Nephron progenitor cell (in vitro differentiated cells): ENCODE results near the gene CIAO3.

Experiments
- DNase-seq: peaks from one replicate; pipeline ENCODE4 v3.0.0; 2021
- H3K27ac Mint-ChIP-seq: 2 replicates; pipeline ENCODE4 v1.8.0; 2021; ENCODE audit warnings: mild to moderate bottlenecking, moderate library complexity, mixed read lengths
- H3K27me3 Mint-ChIP-seq: 2 replicates; pipeline ENCODE4 v1.8.0; 2021; ENCODE audit warnings: mild to moderate bottlenecking, low read depth, mixed read lengths; ENCODE audit not compliant: poor library complexity
- H3K36me3 Mint-ChIP-seq: 2 replicates; pipeline ENCODE4 v1.8.0; 2021; ENCODE audit warnings: low read depth, mixed read lengths
- H3K4me1 Mint-ChIP-seq: 2 replicates; pipeline ENCODE4 v1.8.0; 2021; ENCODE audit warnings: mixed read lengths
- H3K4me3 Mint-ChIP-seq: 2 replicates; pipeline ENCODE4 v1.8.0; 2021; ENCODE audit warnings: mild to moderate bottlenecking, moderate library complexity, mixed read lengths
- H3K9me3 Mint-ChIP-seq: 2 replicates; pipeline ENCODE4 v1.8.0; 2021; ENCODE audit warnings: mild to moderate bottlenecking, moderate library complexity, mixed read lengths
- CTCF ChIP-seq: fragments of 200-600 bp; sonication (generic); IDR thresholded peaks from 2 replicates; pipeline ENCODE4 v1.5.0; 2021; ENCODE audit warnings: antibody characterized with exemption

Gene CIAO3

GRCh38 chr16:685967-686366 is 54.8 kb downstream of the CIAO3 start:
- TF ChIP-seq CTCF, result peak; percentile 45
- H3K4me3 Mint-ChIP-seq, result peak overlapping the region; percentile 40

DNA sequence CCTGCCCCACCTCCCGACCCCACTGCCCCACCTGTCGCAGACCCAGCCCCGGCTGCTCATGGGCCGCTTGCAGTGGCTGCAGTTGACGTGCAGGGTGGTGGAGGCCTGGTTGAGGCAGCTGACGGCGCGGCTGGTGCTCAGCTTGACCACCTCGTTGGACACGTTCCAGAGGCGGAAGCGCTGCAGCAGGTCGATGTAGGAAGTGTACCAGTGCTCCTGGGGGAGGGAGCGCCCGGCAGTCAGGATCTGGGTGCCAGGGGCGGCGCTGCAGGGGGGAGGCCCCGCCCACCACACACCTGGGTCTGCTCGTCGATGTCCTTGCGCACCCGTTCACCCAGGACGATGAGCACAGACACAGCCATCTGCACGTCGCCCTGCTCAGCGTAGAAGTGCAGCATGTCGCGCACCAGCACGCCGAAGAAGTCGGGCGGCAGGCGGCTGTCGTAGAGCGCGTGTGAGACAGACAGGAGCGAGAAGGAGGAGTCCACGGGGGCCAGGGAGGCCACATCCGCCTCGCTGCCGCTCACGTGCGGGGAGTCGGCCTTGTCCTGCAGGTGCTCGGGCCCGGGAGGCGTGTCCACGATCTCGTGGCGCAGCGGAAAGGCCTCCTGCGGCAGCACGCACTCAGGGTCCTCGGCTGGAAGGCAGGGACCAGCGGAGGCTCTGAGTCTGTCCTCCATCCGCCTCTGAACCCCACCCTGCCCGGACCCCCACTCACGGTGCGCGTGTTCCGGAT is 55.7 kb downstream of the CIAO3 start:
- peaks cover 48% of the 10 kb centered on the region for H3K4me1 Mint-ChIP-seq
- peaks cover 19% of the 10 kb centered on the region for H3K36me3 Mint-ChIP-seq
- no peak overlapping the region for H3K4me3 Mint-ChIP-seq
- H3K27me3 Mint-ChIP-seq, result no peaks in the 10 kb centered on the region
- H3K9me3 Mint-ChIP-seq, result no peaks in the 10 kb centered on the region
- no peak for TF ChIP-seq CTCF
- H3K27ac Mint-ChIP-seq, result no peak overlapping the region
- no peak for DNase-seq

More at GRCh38 chr16:685967-686366, 54.8 kb downstream of the CIAO3 start:
- Mint-ChIP-seq H3K36me3 (peaks cover 17% of the 10 kb centered on the region), H3K27ac (peak overlapping the region; percentile 48), H3K27me3 (peaks cover 4% of the 10 kb centered on the region), H3K9me3 (no peaks in the 10 kb centered on the region), H3K4me1 (peaks cover 52% of the 10 kb centered on the region)
- DNase-seq, result peak; percentile 65

GRCh38 chr16:684071-684794 is 56.6 kb downstream of the CIAO3 start, which contains the start of gene JMJD8:
Gene JMJD8 (minus strand): TSS chr16:684334. CDS start chr16:684319, 15 bp downstream.
- no peak for TF ChIP-seq CTCF
- Mint-ChIP-seq H3K27ac (peak within 1 kb of the TSS; percentile 54), H3K27me3 (no peaks in the 10 kb centered on the region), H3K9me3 (no peaks in the 10 kb centered on the region), H3K4me3 (peak within 1 kb of the TSS; percentile 78), H3K4me1 (peaks cover 44% of the 10 kb centered on the region), H3K36me3 (peaks cover 19% of the 10 kb centered on the region)
- peak; percentile 97 for DNase-seq

DNA sequence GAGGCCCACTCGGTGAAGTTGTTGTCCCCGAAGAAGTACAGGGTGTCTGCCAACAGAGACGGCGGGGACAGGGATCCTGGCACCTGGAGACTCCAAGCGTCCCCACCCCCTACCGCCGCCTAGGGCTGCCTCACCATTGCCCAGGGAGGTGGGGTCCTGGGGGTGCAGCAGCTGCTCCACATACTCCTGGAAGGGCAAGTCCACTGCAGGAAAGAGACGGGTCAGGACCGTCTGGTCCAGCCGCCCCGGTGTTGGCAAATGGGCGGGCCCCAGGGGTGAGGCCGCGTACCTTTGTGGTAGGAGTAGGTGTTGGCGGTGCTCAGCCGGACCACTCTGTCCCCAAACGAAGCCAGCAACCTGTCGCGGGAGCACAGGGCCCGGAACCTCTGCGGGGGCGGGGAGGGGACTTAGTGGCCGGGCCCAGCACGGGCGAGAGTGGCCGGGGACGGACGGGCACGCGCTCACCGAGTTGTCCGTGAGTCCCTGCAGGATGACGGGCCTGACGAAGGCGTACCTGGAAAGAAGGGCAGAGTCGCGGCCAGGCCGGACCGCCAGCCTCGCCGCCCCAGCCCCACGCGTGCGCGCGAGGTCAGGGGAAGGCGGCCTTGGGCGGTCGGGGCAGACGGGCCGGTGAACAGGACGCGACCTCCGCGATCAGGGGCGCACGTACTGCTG is 57.3 kb downstream of the CIAO3 start:
- Mint-ChIP-seq H3K36me3 (peaks cover 19% of the 10 kb centered on the region), H3K27ac (no peak overlapping the region), H3K9me3 (no peaks in the 10 kb centered on the region), H3K27me3 (peaks cover 3% of the 10 kb centered on the region), H3K4me3 (peak overlapping the region; percentile 78), H3K4me1 (peaks cover 41% of the 10 kb centered on the region)
- no peak for DNase-seq
- no peak for TF ChIP-seq CTCF

GRCh38 chr16:682493-683395 is 58.1 kb downstream of the CIAO3 start:
- no peak for DNase-seq
- H3K27me3 Mint-ChIP-seq, result peaks cover 3% of the 10 kb centered on the region
- H3K9me3 Mint-ChIP-seq, result no peaks in the 10 kb centered on the region
- TF ChIP-seq CTCF, result no peak
- peaks cover 41% of the 10 kb centered on the region for H3K4me1 Mint-ChIP-seq
- H3K27ac Mint-ChIP-seq, result no peak overlapping the region
- peak overlapping the region; percentile 78 for H3K4me3 Mint-ChIP-seq
- H3K36me3 Mint-ChIP-seq, result peaks cover 19% of the 10 kb centered on the region
